Measurements from ENCODE around the gene POMGNT1. TPM values are rescaled to one million over a fixed set of nuclear protein-coding genes. Genes with fewer than 3 reads are reported as not detected.

Gene POMGNT1
- polyA plus RNA-seq, 1 donor = 47.8 TPM

DNA sequence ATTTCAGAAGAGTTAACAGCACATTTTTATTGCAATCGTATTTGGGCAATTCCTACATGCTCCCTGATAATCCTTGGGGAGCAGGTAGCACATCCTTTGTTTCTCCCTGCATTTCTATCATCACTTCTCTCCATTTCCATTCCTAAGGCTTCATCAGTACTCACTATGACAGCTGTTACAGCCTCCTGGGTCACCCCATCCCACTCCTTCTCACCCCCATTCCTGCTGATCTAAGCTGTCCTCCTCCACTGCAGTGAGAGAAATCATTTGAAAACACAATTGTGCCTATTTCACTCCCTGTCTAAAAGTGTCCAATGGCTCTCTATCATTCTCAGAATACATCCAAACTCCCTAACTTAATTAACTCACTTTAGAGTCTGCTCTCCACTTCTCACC lies 40.3 kb downstream of the POMGNT1 start:
- DNase-seq (ENCODE audit: low read depth) = no peak

GRCh38 chr1:46153732-46154131 lies 44.5 kb downstream of the POMGNT1 start:
- no peak for DNase-seq (ENCODE audit: low read depth)

- no peak for DNase-seq (ENCODE audit: low read depth)
Observed at GRCh38 chr1:46153228-46153627, 45.0 kb downstream of the POMGNT1 start.

GRCh38 chr1:46152016-46152415 lies 46.2 kb downstream of the POMGNT1 start:
- no peak for DNase-seq (ENCODE audit: low read depth)

DNA sequence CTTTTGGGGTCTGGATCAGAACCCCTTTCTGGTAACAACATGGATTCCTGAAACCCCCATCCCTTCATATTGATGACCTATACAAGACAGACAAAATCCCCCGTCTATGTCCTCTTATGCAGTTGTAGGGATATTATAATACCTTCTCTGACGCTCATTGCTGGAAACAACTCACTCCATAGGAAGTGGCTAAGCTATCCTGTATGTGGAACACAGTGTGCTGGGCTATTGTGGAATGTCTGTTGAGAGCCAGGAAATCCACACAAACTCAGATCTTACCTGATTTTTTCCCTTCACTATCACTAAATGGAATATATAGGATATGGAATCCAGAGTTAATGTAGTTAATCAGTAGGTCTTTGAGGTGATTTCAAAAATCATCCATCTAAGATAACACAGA lies 48.1 kb downstream of the POMGNT1 start:
- no peak for DNase-seq (ENCODE audit: low read depth)

GRCh38 chr1:46148318-46148717 lies 49.9 kb downstream of the POMGNT1 start:
- DNase-seq (ENCODE audit: low read depth) = no peak

Other genes starting within 250 kb of the POMGNT1 start
- 14.5 TPM for gene PIK3R3, start 65.8 kb downstream of the POMGNT1 start, polyA plus RNA-seq (ENCODE audit: insufficient read length)
- 0.54 TPM for gene TSPAN1, start 23.3 kb downstream of the POMGNT1 start, polyA plus RNA-seq (ENCODE audit: insufficient read length)
- gene P3R3URF, start 21.9 kb downstream of the POMGNT1 start, polyA plus RNA-seq (ENCODE audit: insufficient read length) = not detected
- gene LURAP1, start 4.9 kb upstream of the POMGNT1 start, polyA plus RNA-seq (ENCODE audit: insufficient read length) = 1.1 TPM
- gene RAD54L, start 49.3 kb upstream of the POMGNT1 start, polyA plus RNA-seq (ENCODE audit: insufficient read length) = 5.5 TPM
- 58.3 TPM for gene LRRC41, start 105.2 kb upstream of the POMGNT1 start, polyA plus RNA-seq (ENCODE audit: insufficient read length)
- 291 TPM for gene UQCRH, start 105.3 kb upstream of the POMGNT1 start, polyA plus RNA-seq (ENCODE audit: insufficient read length)
- 14.3 TPM for gene NSUN4, start 142.4 kb upstream of the POMGNT1 start, polyA plus RNA-seq (ENCODE audit: insufficient read length)
- 20.1 TPM for gene FAAH, start 195.9 kb upstream of the POMGNT1 start, polyA plus RNA-seq (ENCODE audit: insufficient read length)